ENCODE results near the gene ISG15.
"Not testable (repeated sequence)": the region's sequence is repeated elsewhere in the genome, so short reads cannot be mapped to it uniquely, and the experiment has no call there.

Gene ISG15

DNA sequence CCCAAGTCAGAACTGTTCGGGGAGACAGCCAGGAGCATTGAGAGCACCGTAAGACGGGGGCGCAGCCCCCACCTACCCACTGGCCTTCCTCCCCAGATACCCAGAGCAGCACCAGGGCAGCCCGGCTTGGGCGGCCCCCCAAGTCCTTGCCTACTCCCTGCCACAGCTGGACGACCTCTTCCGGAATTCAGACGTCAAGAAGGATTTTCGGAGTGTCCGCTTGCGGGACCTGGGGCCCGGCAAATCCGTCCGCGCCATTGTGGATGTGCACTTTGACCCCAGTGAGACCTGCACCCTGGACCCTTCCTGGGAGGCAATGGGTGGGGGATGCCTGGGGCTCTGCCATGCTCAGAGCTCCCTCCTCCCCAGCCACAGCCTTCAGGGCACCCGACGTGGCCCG, 34.1 kb downstream of the ISG15 start:
- DNase-seq: no peak

DNA sequence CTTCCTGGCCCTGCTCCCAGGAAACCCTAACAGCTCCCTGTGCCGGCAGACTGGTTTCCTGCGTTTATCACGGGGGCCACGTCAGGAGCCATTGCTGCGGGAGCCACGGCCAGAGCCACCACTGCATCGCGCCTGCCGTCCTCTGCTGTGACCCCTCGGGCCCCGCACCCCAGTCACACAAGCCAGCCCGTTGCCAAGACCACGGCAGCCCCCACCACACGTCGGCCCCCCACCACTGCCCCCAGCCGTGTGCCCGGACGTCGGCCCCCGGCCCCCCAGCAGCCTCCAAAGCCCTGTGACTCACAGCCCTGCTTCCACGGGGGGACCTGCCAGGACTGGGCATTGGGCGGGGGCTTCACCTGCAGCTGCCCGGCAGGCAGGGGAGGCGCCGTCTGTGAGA, 34.7 kb downstream of the ISG15 start:
- no peak for DNase-seq

DNA sequence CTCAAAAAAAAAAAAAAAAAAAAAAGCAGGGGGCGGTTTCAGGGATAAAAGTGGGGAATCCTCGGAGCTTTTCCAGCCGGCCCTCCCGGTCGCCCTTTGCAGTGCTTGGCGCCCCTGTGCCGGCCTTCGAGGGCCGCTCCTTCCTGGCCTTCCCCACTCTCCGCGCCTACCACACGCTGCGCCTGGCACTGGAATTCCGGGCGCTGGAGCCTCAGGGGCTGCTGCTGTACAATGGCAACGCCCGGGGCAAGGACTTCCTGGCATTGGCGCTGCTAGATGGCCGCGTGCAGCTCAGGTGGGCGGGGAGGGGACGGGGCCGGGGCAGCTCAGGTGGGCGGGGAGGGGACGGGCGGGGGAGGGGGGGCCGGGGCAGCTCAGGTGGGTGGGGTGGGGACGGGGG, 35.5 kb downstream of the ISG15 start:
- DNase-seq: no peak

DNA sequence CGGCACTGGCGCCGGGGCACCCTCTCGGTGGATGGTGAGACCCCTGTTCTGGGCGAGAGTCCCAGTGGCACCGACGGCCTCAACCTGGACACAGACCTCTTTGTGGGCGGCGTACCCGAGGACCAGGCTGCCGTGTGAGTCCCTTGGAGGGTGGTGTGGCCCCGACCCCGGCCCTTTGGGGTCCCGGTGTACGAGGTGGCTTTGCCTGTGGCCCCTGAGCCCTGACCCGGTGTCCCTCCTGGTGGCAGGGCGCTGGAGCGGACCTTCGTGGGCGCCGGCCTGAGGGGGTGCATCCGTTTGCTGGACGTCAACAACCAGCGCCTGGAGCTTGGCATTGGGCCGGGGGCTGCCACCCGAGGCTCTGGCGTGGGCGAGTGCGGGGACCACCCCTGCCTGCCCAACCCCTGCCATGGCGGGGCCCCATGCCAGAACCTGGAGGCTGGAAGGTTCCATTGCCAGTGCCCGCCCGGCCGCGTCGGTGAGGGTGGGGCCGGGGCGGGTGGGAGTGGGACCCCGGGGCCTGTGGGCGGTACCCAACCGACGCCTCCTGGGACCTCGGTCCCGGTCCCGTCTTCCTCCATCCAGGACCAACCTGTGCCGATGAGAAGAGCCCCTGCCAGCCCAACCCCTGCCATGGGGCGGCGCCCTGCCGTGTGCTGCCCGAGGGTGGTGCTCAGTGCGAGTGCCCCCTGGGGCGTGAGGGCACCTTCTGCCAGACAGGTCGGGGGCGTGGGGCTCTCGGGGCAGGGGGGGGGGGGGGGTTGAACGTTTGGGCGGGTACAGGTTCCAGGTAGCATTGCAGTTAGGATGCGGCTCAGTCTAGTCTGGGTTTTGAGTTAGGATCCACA, 36.2 kb downstream of the ISG15 start:
- no peak for DNase-seq

DNA sequence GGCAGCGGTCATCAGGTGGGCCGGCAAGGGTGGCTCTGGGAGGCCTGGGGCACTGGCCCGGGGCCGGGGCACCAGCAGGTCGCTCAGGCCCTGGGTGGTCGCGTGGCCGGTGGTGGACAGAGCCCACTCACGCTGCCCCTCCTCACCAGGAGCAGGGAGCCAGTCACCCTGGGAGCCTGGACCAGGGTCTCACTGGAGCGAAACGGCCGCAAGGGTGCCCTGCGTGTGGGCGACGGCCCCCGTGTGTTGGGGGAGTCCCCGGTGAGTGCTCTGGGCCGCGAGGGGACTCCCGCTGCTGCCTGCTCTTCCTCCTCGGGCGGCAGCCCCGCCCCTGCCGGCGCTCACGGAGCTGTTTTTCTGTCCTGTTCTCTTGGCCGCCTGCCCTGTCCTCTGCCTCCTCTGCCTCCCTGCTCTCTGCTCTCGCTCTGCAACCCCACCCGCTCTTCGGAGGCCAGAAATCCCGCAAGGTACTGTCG, 37.3 kb downstream of the ISG15 start:
- DNase-seq: no peak

DNA sequence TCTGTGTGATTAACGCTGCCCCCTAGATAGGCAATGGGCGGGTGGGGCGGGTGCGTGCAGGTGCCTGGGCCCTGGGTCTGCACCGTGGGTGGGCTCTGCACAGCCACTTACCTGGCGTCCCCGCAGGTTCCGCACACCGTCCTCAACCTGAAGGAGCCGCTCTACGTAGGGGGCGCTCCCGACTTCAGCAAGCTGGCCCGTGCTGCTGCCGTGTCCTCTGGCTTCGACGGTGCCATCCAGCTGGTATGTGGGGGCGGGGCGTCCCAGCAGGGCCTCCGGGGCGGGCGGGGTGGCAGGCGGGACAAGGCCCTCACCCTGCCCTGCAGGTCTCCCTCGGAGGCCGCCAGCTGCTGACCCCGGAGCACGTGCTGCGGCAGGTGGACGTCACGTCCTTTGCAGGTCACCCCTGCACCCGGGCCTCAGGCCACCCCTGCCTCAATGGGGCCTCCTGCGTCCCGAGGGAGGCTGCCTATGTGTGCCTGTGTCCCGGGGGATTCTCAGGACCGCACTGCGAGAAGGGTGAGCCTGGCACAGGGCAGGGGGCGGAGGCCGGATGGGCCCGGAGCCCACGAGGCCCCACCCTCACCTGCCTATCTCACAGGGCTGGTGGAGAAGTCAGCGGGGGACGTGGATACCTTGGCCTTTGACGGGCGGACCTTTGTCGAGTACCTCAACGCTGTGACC, 38.0 kb downstream of the ISG15 start:
- no peak for DNase-seq

DNA sequence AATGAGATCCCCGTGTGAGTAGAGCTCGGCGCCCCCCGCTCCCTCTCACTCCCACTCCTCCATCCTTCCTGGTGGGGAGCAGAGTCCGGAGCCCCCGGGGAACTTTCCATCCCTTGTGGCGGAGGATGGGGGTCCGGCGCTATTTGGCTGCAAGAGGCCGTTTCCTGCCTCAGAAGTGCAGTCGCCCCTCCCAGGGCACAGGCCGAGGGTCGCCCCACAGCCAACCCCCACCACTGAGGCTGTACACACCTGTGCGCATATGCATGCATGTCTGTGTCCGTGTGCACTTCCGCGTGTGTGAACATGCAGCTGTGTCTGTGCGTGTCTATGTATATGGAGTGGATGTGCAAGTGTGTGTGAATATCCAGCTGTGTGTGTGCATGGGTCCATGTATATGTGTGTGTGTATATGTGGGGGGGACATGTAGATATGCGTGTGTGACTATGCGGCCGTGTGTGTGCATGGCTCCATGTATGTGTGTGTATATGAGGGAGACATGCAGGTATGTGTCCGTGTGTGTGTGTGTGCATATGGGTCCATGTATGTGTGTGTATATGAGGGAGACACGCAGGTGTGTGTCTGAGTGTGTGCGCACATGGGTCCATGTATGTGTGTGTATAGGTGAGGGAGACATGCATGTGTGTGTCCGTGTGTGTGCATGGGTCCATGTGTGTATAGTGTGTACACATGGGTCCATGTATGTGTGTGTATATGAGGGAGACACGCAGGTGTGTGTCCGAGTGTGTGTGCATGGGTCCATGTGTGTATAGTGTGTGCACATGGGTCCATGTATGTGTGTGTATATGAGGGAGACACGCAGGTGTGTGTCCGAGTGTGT, 38.9 kb downstream of the ISG15 start:
- DNase-seq: no peak

DNA sequence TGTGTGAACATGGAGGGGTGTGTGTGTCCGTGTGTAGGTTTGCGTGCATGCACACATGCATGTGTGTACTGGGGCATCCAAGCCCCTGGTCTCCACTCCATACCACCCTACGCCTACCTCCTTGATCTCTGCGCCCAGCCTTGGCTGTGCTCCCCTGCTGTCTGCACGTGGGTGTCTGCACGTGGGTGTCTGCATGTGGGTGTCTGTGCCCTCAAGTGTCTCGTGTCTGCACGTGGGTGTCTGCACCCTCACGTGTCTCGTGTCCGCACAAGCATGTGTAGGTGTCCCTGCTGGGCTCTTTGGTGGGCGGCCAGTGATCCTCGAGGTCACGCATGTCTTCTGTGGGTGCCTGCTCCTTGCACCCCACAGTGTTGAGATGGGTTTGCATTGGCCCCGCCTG, 39.7 kb downstream of the ISG15 start:
- DNase-seq: no peak

DNA sequence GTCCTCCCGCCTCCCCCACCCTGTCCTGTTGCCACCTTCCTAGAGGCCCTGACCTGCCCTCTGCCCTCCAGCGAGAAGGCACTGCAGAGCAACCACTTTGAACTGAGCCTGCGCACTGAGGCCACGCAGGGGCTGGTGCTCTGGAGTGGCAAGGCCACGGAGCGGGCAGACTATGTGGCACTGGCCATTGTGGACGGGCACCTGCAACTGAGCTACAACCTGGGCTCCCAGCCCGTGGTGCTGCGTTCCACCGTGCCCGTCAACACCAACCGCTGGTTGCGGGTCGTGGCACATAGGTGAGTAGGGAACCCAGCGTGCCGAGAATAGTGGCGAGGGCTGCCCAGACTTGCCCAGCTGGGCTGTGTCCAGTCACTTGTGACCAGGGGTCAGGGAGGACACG, 40.4 kb downstream of the ISG15 start:
- no peak for DNase-seq

DNA sequence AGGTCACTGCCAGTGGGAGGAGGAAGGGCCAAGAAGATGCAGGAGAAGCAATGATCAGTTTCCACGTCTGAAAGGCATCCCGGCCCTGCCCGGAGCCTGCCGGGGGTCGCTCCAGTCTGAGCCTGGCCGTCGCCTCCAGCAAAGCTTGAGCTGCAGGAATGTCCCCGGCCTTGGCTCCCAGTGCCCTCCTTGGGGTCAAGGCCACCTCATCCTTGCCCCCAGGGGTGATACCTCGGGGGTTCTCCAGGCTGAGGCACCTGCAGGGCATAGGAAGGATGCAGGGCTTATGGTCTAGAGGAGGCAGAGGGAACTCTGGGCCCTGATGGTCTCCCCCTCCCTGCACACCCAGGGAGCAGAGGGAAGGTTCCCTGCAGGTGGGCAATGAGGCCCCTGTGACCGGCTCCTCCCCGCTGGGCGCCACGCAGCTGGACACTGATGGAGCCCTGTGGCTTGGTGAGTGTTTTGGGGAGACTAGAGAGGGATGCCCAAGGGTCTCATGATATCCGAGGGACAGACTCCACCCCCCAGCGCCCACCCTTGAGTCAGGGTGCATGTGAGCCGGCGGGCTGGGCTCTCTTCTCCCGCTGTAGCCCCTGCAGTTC, 40.9 kb downstream of the ISG15 start:
- DNase-seq: no peak

DNA sequence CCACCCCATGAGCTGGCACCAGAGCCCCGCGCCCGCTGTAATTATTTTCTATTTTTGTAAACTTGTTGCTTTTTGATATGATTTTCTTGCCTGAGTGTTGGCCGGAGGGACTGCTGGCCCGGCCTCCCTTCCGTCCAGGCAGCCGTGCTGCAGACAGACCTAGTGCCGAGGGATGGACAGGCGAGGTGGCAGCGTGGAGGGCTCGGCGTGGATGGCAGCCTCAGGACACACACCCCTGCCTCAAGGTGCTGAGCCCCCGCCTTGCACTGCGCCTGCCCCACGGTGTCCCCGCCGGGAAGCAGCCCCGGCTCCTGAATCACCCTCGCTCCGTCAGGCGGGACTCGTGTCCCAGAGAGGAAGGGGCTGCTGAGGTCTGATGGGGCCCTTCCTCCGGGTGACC, 41.7 kb downstream of the ISG15 start:
- DNase-seq: no peak

DNA sequence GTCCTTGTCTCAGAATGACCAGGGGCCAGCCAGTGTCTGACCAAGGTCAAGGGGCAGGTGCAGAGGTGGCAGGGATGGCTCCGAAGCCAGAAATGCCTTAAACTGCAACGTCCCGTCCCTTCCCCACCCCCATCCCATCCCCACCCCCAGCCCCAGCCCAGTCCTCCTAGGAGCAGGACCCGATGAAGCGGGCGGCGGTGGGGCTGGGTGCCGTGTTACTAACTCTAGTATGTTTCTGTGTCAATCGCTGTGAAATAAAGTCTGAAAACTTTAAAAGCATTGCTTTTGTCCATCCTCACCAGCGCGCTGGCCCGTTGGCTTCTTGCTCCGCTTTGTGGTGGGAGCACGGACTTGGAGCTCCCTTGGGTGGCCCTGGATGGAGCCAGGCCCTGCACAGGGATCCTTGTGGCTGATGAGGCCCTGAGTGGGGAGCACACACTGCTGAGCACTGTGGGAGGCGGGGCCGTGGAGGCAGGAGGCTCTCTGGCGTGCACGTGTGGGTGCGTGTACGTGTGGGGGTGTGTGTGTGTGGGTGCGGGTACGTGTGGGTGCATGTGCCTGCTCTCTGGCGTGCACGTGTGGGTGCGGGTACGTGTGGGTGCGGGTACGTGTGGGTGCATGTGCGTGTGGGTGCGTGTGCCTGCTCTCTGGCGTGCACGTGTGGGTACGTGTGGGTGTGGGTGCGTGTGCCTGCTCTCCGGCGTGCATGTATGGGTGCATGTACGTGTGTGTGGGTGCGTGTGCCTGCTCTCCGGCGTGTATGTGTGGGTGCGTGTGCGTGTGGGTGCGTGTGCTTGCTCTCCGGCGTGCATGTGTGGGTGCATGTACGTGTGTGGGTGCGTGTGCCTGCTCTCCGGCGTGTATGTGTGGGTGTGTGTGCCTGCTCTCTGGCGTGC, 42.8 kb downstream of the ISG15 start:
- no peak for DNase-seq

DNA sequence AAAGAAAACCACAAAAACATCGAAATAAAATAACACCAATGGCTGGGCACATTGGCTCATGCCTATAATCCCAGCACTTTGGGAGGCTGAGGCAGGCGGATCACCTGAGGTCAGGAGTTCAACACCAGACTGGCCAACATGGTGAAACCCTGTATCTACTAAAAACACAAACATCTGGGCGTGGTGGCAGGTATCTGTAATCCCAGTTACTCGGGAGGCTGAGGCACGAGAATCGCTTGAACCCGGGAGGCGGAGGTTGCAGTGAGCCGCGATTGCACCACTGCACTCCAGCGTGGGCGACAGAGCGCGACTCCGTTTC, 44.4 kb downstream of the ISG15 start:
- DNase-seq: not testable (repeated sequence)

DNA sequence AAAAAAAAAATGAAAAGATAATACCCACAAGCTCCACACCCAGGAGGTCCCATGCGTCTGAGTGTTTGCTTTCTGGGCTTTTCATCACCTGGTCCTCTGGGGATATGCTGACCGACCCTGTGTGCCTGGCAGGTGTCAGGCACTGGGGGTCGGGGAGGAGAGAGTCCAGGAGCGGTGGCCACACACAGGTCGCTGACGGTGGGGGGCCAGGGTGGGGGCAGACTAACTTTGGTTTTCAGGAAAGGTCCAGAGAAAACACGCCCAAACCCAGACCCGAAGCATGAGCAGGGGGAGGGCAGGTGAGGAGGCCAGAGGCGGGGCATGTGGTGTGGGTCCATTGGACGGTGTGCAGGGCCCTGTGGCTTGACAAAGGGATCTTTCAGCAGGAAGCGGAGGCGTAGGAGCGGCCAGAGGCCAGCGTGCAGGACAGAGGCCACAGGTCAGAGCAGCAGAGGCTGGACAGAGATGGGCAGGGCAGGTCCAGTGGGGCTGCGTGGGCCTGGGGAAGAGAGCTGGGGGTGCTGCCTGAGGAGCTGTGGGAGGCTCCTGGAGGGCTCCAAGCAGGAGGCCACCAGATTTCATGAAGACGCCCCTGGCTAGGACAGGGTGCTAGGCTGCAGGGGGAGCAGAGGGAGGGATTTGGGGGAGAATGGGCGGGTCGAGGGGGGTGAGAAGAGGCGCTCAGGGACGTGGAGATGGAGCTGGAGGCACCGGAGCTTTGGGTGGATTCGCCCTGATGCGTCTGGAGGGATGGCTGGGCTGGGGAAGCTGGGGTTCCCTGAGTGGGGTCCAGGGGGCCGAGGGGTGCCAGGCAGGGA, 45.0 kb downstream of the ISG15 start:
- DNase-seq: no peak

DNA sequence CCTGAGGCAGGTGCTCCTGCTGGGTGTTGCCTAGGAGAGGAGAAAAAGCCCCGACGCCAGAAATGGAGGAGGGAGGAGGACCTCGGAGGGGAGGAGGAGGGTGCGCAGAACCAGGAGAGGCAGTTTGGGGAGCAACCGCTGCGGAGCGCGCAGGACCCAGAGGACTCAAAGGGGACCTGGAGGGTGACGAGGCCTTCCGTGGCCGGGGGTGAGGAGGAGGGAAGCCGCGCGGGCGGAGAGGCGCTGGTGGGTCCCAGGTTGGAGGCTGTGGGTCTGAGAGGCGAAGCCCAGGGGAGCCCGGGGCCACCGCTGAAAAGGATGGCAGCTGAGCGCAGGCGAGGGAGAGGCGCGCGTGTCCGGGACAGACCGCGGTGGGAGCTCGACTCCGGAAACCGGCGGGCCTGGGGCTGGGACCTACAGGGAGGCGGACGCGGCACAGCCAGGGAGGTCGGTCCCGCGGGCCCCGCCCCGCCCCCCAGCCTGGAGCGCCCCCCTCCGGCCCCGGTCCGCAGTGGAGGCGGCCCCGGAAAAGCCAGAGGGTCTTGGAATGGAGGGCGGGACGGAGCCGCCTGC, 45.7 kb downstream of the ISG15 start:
- peak; percentile 51 for DNase-seq

DNA sequence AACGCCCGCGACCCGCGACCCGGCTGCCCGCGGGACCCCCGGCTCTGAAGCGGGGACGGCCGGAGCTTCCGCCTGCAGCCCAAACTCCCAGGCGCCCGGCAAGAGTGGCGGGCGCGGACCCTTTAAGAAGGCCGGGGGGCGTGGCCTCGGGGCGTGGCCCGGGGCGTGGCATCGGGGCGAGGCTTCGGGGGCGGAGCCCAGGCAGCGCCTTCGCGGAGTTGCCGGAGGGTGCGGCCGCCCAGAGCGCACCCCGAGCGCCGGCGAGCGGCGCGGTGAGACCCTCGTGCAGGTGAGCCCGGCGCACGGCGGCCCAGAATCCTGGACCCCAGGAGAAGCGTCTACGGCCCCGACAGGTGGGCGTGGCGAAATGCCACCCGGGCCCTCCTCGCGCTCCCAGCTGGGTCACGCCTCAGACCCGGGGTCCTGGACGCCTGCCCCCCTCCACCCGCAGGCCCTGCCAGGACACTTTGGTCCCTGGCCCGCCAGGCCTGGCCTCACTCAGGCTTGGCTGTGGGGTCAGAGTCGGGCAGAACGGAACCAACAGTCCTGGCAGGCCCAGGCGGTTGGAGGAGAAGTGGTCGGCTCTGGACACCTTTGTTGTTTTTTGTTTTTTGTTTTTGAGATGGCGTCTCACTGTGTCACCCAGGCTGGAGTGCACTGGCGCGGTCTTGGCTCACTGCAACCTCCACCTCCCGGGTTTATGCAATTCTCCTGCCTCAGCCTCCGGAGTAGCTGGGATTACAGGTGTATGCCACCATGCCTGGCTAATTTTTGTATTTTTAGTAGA, 46.4 kb downstream of the ISG15 start:
- DNase-seq: peak; percentile 77

DNA sequence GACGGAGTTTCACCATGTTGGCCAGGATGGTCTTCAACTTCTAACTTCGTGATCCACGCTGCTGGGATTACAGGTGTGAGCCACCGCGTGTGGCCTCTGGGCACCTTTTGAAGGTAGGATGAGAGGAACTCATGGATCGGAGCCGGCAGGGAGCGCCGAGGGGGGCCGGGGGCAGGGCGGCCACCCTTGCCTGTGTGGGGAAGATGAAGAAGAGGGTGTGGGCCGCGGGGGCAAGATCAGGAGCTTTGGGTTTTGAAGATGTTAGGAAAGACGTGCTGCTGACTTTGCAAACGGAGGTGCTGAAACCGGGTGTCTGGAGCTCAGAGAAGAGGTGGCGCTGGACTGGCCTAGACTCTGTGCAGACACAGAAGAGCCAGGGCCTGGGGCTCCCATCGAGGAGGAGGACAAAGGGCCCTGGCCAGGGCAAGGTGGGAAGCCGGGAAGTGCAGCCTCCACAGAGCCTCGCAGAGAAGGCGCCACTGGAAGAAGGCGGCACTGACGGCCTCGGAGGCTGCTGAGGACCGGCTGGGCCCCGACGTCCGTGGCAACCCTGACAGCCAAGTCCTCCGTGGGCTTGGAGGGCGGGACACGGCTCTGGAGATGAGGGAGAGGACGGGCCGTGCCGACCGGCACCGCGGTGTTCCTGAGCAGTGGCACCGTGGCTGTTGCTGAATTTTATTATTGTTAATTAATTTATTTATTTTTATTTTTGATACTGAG, 47.1 kb downstream of the ISG15 start:
- DNase-seq: no peak

DNA sequence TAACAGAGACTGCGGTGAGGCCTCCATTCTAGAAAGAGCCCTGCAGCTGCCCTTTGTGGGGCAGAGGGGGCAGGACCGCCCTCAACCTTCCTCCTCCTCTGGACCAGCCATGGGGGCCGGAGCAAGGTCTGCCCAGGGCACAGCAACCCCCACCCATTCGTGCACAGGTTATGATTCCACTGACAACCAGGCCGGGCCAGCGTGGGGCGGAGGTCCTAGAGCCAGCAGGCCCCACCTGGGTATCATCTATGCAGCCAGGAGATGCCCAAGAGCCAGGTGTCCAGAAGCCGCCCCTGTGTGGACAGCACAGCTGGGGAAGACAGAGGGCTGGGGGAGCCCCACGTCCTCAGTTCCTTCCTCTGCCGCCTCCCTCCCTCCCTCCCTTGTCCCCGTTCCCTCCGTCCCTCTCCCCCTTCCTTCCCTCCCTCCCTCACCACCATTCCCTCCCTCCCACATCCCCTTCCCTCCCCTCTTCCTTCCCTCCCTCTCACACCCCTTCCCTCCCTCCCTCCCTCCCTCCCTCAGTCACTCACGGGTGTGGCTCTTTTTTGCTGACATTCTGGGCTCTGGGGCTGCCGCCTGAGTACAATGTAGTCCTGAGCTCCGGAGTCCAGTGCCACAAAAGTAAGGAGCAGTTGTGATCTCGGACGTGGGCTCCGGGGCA, 48.5 kb downstream of the ISG15 start:
- no peak for DNase-seq
